CD4-positive, alpha-beta T cell (primary cell): ENCODE measurements around the gene AAK1. TPM values are rescaled to one million over a fixed set of nuclear protein-coding genes. Genes with fewer than 3 reads are reported as not detected.

Source experiments
- ATAC-seq: fragments of 200-7000 bp; cut with Tn5 transposase; one replicate; pipeline ENCODE4 v1.10.0; 2022; ENCODE audit warnings: mild to moderate bottlenecking; ENCODE audit not compliant: poor library complexity
- CTCF ChIA-PET: fragments of 350-600 bp; sonication (Branson Sonifier 250); formaldehyde crosslinking; loops from one replicate; lab custom pipeline; 2021; ENCODE audit warnings: antibody characterized with exemption, inconsistent platforms; lab: Charles Lee
- POLR2A ChIA-PET: fragments of 350-600 bp; sonication (Branson Sonifier 250); formaldehyde crosslinking; loops from one replicate; lab custom pipeline; 2021; ENCODE audit warnings: antibody characterized with exemption, inconsistent platforms; lab: Charles Lee
- DNase-seq, 14 experiments: peaks; one replicate each; pipeline ENCODE4 v3.0.0-alpha.2; 2013 to 2020; ENCODE audit warnings: mixed read lengths in 2 of 14
- H3K27ac ChIP-seq, 2 donors: one replicate each; pipeline versions ENCODE4 v1.5.1 to v1.7.0; 2013; ENCODE audit warnings: low read length in 2 of 2, low read depth in 1 of 2, mild to moderate bottlenecking in 1 of 2
- H3K27me3 ChIP-seq, 2 experiments: 1 replicate in 1 of 2; 2 replicates in 1 of 2; pipeline versions ENCODE4 v1.6.1 to v1.7.0; 2013; ENCODE audit warnings: low read length in 2 of 2, control low read depth in 1 of 2, mild to moderate bottlenecking in 1 of 2, moderate library complexity in 1 of 2; ENCODE audit not compliant: insufficient read depth in 2 of 2, control insufficient read depth in 1 of 2
- H3K36me3 ChIP-seq: one replicate; pipeline ENCODE4 v1.6.1; 2013; ENCODE audit warnings: low read length, control low read depth; ENCODE audit not compliant: insufficient read depth
- H3K4me1 ChIP-seq: one replicate; pipeline ENCODE4 v1.6.1; 2013; ENCODE audit warnings: low read length, control low read depth; ENCODE audit not compliant: insufficient read depth
- H3K4me3 ChIP-seq: one replicate; pipeline ENCODE4 v1.5.1; 2013; ENCODE audit warnings: mild to moderate bottlenecking, low read length, moderate library complexity
- H3K9me3 ChIP-seq, 2 experiments: 1 replicate in 1 of 2; 2 replicates in 1 of 2; pipeline versions ENCODE4 v1.6.1 to v1.7.0; 2013; ENCODE audit warnings: low read length in 2 of 2, mild to moderate bottlenecking in 2 of 2, control low read depth in 1 of 2, moderate library complexity in 1 of 2; ENCODE audit not compliant: control insufficient read depth in 1 of 2, insufficient read depth in 1 of 2
- H3K27ac Mint-ChIP-seq: one replicate; pipeline ENCODE4 v1.8.0; 2020; ENCODE audit warnings: mixed read lengths
- H3K27me3 Mint-ChIP-seq: one replicate; pipeline ENCODE4 v1.8.0; 2021; ENCODE audit warnings: mixed read lengths
- H3K36me3 Mint-ChIP-seq: one replicate; pipeline ENCODE4 v1.8.0; 2021; ENCODE audit warnings: low read depth, mixed read lengths
- H3K4me1 Mint-ChIP-seq: one replicate; pipeline ENCODE4 v1.8.0; 2021; ENCODE audit warnings: low read depth, mixed read lengths
- H3K4me3 Mint-ChIP-seq: one replicate; pipeline ENCODE4 v1.8.0; 2020; ENCODE audit warnings: mild to moderate bottlenecking, mixed read lengths
- H3K9me3 Mint-ChIP-seq: one replicate; pipeline ENCODE4 v1.8.0; 2020; ENCODE audit warnings: mixed read lengths
- CTCF ChIP-seq: fragments of 200-600 bp; IDR thresholded peaks from one replicate; pipeline ENCODE4 v1.8.0; 2022; ENCODE audit warnings: antibody characterized with exemption, mild to moderate bottlenecking
- intact Hi-C, 2 experiments: fragments of 100-400 bp; cut with DNase I in 1 of 2; cut with micrococcal nuclease in 1 of 2; formaldehyde crosslinking; loops; one replicate each; pipeline versions ENCODE4 v1.15.1 to v1.9.0; 2023 to 2025; cut with DNase I, micrococcal nuclease
- total RNA-seq, 174 experiments: library from RNA in 2 of 174; stranded (reverse) in 2 of 174; gene quantifications; one replicate each; pipeline ENCODE4 v1.2.3 and lab custom pipeline; 2021 to 2026

Gene AAK1
- total RNA-seq, 2 experiments from 2014 or later = 201 to 208 TPM

GRCh38 chr2:69462780-69463179 is 180.8 kb downstream of the AAK1 start:
- Mint-ChIP-seq H3K36me3 (peaks cover 79% of the 10 kb centered on the region), H3K27ac (no peak overlapping the region), H3K4me1 (peaks cover 24% of the 10 kb centered on the region), H3K9me3 (no peaks in the 10 kb centered on the region), H3K27me3 (no peaks in the 10 kb centered on the region), H3K4me3 (no peak overlapping the region)
- no peak for ATAC-seq
- H3K9me3 ChIP-seq = no peaks in the 10 kb centered on the region
- no peak for TF ChIP-seq CTCF
- H3K27ac ChIP-seq = no peak overlapping the region
- ChIA-PET POLR2A (no interaction called here), CTCF (no interaction called here)
- H3K4me3 ChIP-seq = no peak overlapping the region
- H3K36me3 ChIP-seq = peaks cover 33% of the 10 kb centered on the region
- no peaks in the 10 kb centered on the region for H3K27me3 ChIP-seq
- intact Hi-C loops = no loop called here
- no peak for DNase-seq
- no peaks in the 10 kb centered on the region for H3K4me1 ChIP-seq

DNA sequence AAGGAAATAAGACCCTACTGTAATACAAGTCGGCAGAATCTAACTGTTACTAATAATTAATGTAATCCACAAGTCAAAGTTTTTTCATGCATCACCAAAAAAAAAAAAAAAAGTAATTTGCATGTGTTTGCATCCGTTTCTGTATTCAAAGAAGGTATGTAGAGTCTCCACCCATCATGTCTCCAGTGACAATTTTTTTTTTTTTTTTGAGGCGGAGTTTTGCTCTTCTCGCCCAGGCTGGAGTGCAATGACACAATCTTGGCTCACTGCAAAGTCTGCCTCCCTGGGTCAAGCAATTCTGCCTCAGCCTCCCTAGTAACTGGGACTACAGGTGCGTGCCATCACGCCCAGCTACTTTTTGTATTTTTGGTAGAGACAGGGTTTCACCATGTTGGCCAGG is 182.1 kb downstream of the AAK1 start:
- no peaks in the 10 kb centered on the region for H3K27me3 ChIP-seq
- Mint-ChIP-seq H3K4me3 (no peak overlapping the region), H3K9me3 (no peaks in the 10 kb centered on the region), H3K4me1 (peaks cover 29% of the 10 kb centered on the region), H3K36me3 (peaks cover 65% of the 10 kb centered on the region), H3K27ac (peak overlapping the region; percentile 46), H3K27me3 (no peaks in the 10 kb centered on the region)
- no peaks in the 10 kb centered on the region for H3K4me1 ChIP-seq
- POLR2A ChIA-PET = no interaction called here
- ATAC-seq (no peak), DNase-seq (no peak)
- H3K36me3 ChIP-seq = peaks cover 27% of the 10 kb centered on the region
- no peak overlapping the region for H3K27ac ChIP-seq
- no peak for TF ChIP-seq CTCF
- intact Hi-C loops = no loop called here
- H3K9me3 ChIP-seq = no peaks in the 10 kb centered on the region
- no peak overlapping the region for H3K4me3 ChIP-seq
- CTCF ChIA-PET = no interaction called here

DNA sequence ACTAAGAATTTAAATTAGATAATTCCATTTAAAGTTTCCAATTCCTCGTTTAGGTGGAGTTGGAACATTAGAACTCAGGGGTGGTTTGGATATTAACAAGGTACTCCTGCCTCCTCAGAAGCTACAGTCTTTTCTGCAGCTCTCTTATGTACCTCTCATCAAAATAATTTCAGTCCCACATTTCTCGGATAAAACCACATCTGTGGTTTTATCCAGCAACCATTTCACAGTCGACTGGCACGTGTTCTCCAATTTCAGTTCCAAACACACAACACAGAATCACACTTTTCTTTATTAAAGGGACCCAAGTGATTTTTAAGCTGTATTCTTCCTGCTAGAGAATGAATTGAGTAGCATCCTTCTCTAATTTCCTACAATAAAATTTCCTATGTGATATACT is 183.6 kb downstream of the AAK1 start:
- DNase-seq (no peak), ATAC-seq (no peak)
- no peaks in the 10 kb centered on the region for H3K9me3 Mint-ChIP-seq
- ChIA-PET CTCF (interaction anchor here (1.1 kb wide), 1 partner anchor 18 kb away, joined by 3 read pairs; no protein-coding TSS in a partner anchor), POLR2A (interaction anchor here (2.4 kb wide), 1 partner anchor 23 kb away, joined by 11 read pairs; the partner anchor contains the start of gene NFU1)
- peaks cover 50% of the 10 kb centered on the region for H3K36me3 Mint-ChIP-seq
- no peaks in the 10 kb centered on the region for H3K27me3 Mint-ChIP-seq
- H3K27me3 ChIP-seq = no peaks in the 10 kb centered on the region
- H3K4me3 Mint-ChIP-seq = no peak overlapping the region
- intact Hi-C loops = no loop called here
- no peaks in the 10 kb centered on the region for H3K4me1 ChIP-seq
- H3K36me3 ChIP-seq = peaks cover 14% of the 10 kb centered on the region
- peaks cover 36% of the 10 kb centered on the region for H3K4me1 Mint-ChIP-seq
- H3K27ac ChIP-seq = no peak overlapping the region
- no peak overlapping the region for H3K4me3 ChIP-seq
- H3K27ac Mint-ChIP-seq = peak overlapping the region; percentile 46
- H3K9me3 ChIP-seq = no peaks in the 10 kb centered on the region
- no peak for TF ChIP-seq CTCF
